Transverse colon (tissue), 4 donors: ENCODE measurements around the gene IKBKG.
"Not testable (repeated sequence)": the region's sequence is repeated elsewhere in the genome, so short reads cannot be mapped to it uniquely, and the experiment has no call there.

Source experiments
- CTCF ChIP-seq, 5 experiments: fragments of 200-600 bp in 3 of 5; fragments of 450-650 bp in 2 of 5; sonication (generic) in 3 of 5; IDR thresholded peaks; 1 replicate in 2 of 5; 2 replicates in 3 of 5; pipeline ENCODE4 v1.5.1; 2016 to 2017; ENCODE audit warnings: antibody characterized with exemption in 5 of 5, inconsistent platforms in 3 of 5, mild to moderate bottlenecking in 2 of 5, moderate library complexity in 1 of 5
- POLR2AphosphoS5 ChIP-seq, 3 donors: sonication (generic); formaldehyde crosslinking; IDR thresholded peaks; one replicate each; pipeline ENCODE4 v1.6.1; 2016; ENCODE audit warnings: antibody characterized with exemption in 3 of 3

- not testable (repeated sequence) for TF ChIP-seq CTCF, POLR2AphosphoS5 (IDR thresholded peaks at IDR 0.05)
Observed at GRCh38 chrX:154501423-154501822, 46.0 kb upstream of the IKBKG start.
